ENCODE data around the gene SHKBP1. TPM values are rescaled to one million over a fixed set of nuclear protein-coding genes. Genes with fewer than 3 reads are reported as not detected.

The SHKBP1 gene
- total and polyA plus RNA-seq, 8 donors = 15.8 to 102 (median 73.4) TPM

GRCh38 chr19:40529093-40529954 lies 47.3 kb upstream of the SHKBP1 start:
- peak; percentile 91 to 96 for DNase-seq
- intact Hi-C loops (cut with DNase I; ENCODE audit: low total_unique reads) = loop anchor here (5.0 kb wide), 1 partner anchor 63 kb away; no protein-coding TSS in a partner anchor
- peaks cover 13 to 23% (median 20%) of the 10 kb centered on the region in 4 donors for H3K4me1 ChIP-seq
- H3K27me3 ChIP-seq = peaks cover 0 to 13% (median 0%) of the 10 kb centered on the region in 3 donors
- TF ChIP-seq EP300 (IDR thresholded peaks at IDR 0.05) (no peak), POLR2AphosphoS5 (IDR thresholded peaks at IDR 0.05) (peak in 2 of 3 donors; percentile 7 to 70), CTCF (IDR thresholded peaks at IDR 0.05) (peak in 5 of 7 experiments; percentile 93 to 97 (median 95)), POLR2A (IDR thresholded peaks at IDR 0.05) (no peak)
- peaks cover 0 to 6% (median 5%) of the 10 kb centered on the region in 4 donors for H3K9me3 ChIP-seq
- 2 to 6% (median 5%) methylated on average over 16 to 54 of the region's 54 CpGs for WGBS, 5 donors
- H3K27ac ChIP-seq = peak overlapping the region; percentile 21 to 73 (median 42)
- H3K4me3 ChIP-seq = peak overlapping the region; percentile 44 to 59 (median 52)
- peaks cover 0 to 5% (median 3%) of the 10 kb centered on the region in 4 donors for H3K36me3 ChIP-seq

- H3K4me3 ChIP-seq = peak overlapping the region; percentile 18 to 56 (median 29)
- intact Hi-C loops (cut with DNase I; ENCODE audit: low total_unique reads) = no loop called here
Measured at GRCh38 chr19:40530091-40530901, 46.4 kb upstream of the SHKBP1 start.

DNA sequence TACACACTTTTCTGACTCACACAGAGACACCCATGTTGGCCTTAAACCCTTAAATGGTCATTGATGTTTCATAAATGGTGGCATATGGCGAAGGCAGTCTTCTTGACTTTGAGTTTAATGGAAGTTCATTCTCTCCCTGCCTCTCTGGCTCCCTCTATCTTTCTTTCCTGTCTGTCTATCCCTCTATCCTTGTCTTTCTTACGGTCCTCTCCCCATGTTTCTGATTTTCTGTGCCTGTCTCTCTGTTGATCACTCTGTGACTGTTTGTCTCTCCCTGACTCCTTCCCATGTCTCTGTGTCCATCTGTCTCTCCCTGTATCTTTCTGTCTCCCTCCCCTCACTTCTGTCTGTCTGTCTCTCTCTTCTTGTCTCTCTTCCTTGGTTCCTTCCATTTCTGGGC lies 43.2 kb upstream of the SHKBP1 start:
- intact Hi-C loops (cut with DNase I; ENCODE audit: low total_unique reads) = no loop called here
- H3K4me3 ChIP-seq = no peak overlapping the region
- no peak for TF ChIP-seq POLR2A (IDR thresholded peaks at IDR 0.05)
- TF ChIP-seq POLR2AphosphoS5 (IDR thresholded peaks at IDR 0.05) = no peak
- no peak for TF ChIP-seq EP300 (IDR thresholded peaks at IDR 0.05)
- TF ChIP-seq CTCF (IDR thresholded peaks at IDR 0.05) = no peak
- peaks cover 0 to 9% (median 3%) of the 10 kb centered on the region in 4 donors for H3K36me3 ChIP-seq
- H3K4me1 ChIP-seq = peaks cover 13 to 23% (median 20%) of the 10 kb centered on the region in 4 donors
- peaks cover 0 to 9% (median 8%) of the 10 kb centered on the region in 4 donors for H3K9me3 ChIP-seq
- H3K27me3 ChIP-seq = peaks cover 0 to 13% (median 0%) of the 10 kb centered on the region in 3 donors
- no peak overlapping the region for H3K27ac ChIP-seq
- WGBS, 5 donors = 76 to 87% (median 83%) methylated on average over 2 of the region's 2 CpGs
- no peak for DNase-seq

More at GRCh38 chr19:40530091-40530901, 46.4 kb upstream of the SHKBP1 start:
- TF ChIP-seq CTCF (IDR thresholded peaks at IDR 0.05) (peak in 1 of 7 experiments; percentile 26), POLR2A (IDR thresholded peaks at IDR 0.05) (no peak)
- WGBS, 5 donors = 0 to 8% (median 4%) methylated on average over 8 to 66 of the region's 75 CpGs
- H3K36me3 ChIP-seq = peaks cover 0 to 9% (median 3%) of the 10 kb centered on the region in 4 donors
- DNase-seq = peak in 1 of 2 donors; percentile 76
- peaks cover 0 to 13% (median 0%) of the 10 kb centered on the region in 3 donors for H3K27me3 ChIP-seq
- peak overlapping the region in 1 of 5 donors; percentile 73 for H3K27ac ChIP-seq
- H3K4me1 ChIP-seq = peaks cover 13 to 23% (median 20%) of the 10 kb centered on the region in 4 donors
- H3K9me3 ChIP-seq = peaks cover 0 to 9% (median 8%) of the 10 kb centered on the region in 4 donors

DNA sequence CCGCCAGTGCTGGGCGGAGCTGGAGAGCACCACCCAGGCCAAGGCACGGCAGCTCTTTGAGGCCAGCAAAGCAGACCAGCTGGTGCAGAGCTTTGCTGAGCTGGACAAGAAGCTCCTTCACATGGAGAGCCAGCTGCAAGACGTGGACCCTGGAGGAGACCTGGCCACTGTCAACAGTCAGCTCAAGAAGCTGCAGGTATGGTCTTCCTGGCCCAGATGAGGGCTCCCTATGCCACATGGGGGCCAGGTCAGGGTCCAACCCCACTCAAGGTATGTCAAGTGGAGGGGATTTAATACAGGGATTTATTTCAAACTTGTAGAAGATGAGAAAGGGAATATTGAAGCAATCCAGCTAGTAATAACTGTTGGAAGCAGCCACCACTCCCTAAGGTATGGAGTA lies 42.5 kb upstream of the SHKBP1 start:
- peaks cover 0 to 9% (median 8%) of the 10 kb centered on the region in 4 donors for H3K9me3 ChIP-seq
- no peak for DNase-seq

More for the DNA sequence above, 42.5 kb upstream of the SHKBP1 start:
- intact Hi-C loops (cut with DNase I; ENCODE audit: low total_unique reads) = no loop called here
- Histone ChIP-seq H3K4me1 (peaks cover 13 to 19% (median 18%) of the 10 kb centered on the region in 4 donors), H3K4me3 (no peak overlapping the region), H3K27me3 (peaks cover 0 to 13% (median 0%) of the 10 kb centered on the region in 3 donors), H3K27ac (no peak overlapping the region), H3K36me3 (peaks cover 0 to 9% (median 3%) of the 10 kb centered on the region in 4 donors)
- WGBS, 5 donors = 73 to 85% (median 78%) methylated on average over 4 of the region's 4 CpGs
- TF ChIP-seq EP300 (IDR thresholded peaks at IDR 0.05) (no peak), POLR2A (IDR thresholded peaks at IDR 0.05) (no peak), POLR2AphosphoS5 (IDR thresholded peaks at IDR 0.05) (no peak), CTCF (IDR thresholded peaks at IDR 0.05) (no peak)
